ENCODE data around the gene HAUS5.

Gene HAUS5

GRCh38 chr19:35671818-35672217, 59.3 kb downstream of the HAUS5 start:
- DNase-seq = no peak

- DNase-seq = no peak
Measured at GRCh38 chr19:35673121-35673804, 60.7 kb downstream of the HAUS5 start.

Measured in right kidney (tissue), 1 donor.